Pericardium fibroblast (primary cell): ENCODE results near the gene SLC25A29. TPM values are rescaled to one million over a fixed set of nuclear protein-coding genes. Genes with fewer than 3 reads are reported as not detected.

Source experiments
- total RNA-seq: library from RNA; depleted of rRNA; stranded (reverse); fragments of >200 nt; gene quantifications from 2 replicates; pipeline ENCODE4 v1.2.3, GENCODE V29; 2015

Gene SLC25A29, protein sequence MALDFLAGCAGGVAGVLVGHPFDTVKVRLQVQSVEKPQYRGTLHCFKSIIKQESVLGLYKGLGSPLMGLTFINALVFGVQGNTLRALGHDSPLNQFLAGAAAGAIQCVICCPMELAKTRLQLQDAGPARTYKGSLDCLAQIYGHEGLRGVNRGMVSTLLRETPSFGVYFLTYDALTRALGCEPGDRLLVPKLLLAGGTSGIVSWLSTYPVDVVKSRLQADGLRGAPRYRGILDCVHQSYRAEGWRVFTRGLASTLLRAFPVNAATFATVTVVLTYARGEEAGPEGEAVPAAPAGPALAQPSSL
- 21.2 and 23.5 TPM in 2 replicates for total RNA-seq

GRCh38 chr14:100306101-100306997, at the start of gene SLC25A29:
Gene SLC25A29, minus strand, starts transcription at chr14:100306444. Its CDS starts 212 bp downstream, at chr14:100306232.

DNA sequence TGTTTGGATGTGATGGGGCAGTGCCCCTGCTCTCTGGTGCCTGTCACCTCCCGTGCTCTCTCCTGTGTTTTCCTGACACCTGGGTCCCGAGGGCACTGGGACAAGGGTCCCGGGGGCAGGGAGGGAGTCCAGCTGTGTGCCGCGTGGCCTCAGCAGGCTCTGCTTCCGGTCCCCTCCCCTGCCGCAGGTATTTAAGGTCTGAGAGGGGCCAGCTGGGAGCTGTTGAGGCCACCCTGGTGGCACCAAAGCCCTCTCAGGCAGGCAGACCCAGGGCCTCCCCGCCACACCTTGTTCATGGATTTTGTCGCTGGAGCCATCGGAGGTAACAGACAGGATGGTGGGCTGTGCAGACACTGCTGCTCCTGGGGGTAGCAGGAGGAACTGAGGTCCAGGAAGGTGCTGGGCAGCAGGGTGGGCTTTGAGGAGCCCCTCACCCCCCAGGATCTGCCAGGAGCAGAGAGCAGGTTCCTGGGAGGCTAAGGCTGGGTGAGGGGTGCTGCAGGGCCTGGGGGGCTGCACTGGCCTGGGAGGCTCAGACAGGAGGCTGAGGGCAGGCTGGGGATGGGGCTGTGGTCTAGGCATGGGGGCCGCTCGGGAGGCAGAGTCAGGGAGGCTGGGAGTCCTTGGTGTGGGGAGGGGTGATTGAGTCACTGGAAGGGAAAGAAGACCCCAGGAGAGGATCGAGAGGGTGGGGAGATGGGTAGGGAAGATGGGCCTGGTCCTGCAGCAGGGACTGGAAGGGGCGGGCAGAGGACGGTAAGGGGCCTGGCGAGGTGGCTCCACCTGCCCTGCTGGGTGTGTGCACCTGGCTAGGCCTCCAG, 17.1 kb upstream of the SLC25A29 start, which contains the start of gene SLC25A47:
TSS of gene SLC25A47 (plus strand) at position 219 of the 821 bp plus-strand sequence. CDS start at position 295, 76 bp downstream.

Other genes with a start within 250 kb of the SLC25A29 start
- 30.6 and 34.0 TPM in 2 replicates for gene EVL, start 241.0 kb downstream of the SLC25A29 start, total RNA-seq
- gene DEGS2, start 146.8 kb downstream of the SLC25A29 start, total RNA-seq, result 0.09 and 0.58 TPM in 2 replicates
- 35.9 and 36.6 TPM in 2 replicates for gene YY1, start 67.3 kb downstream of the SLC25A29 start, total RNA-seq
- gene SLC25A47, start 16.9 kb upstream of the SLC25A29 start, total RNA-seq, result not detected in 2 replicates
- 10.0 and 10.4 TPM in 2 replicates for gene WDR25, start 70.0 kb upstream of the SLC25A29 start, total RNA-seq